H1 (cell line): ENCODE data around the gene TIGD1. TPM values are rescaled to one million over a fixed set of nuclear protein-coding genes. Genes with fewer than 3 reads are reported as not detected.

Source experiments
- CTCF ChIA-PET: fragments of 300-600 bp; sonication (Branson Sonifier 250); formaldehyde crosslinking; loops from one replicate; lab custom pipeline; 2021; ENCODE audit not compliant: partially characterized antibody; lab: Charles Lee
- POLR2A ChIA-PET: fragments of 300-600 bp; sonication (Branson Sonifier 250); formaldehyde crosslinking; loops from one replicate; lab custom pipeline; 2021; ENCODE audit warnings: inconsistent platforms; ENCODE audit not compliant: partially characterized antibody; lab: Charles Lee
- DNase-seq, 2 experiments: peaks; one replicate each; pipeline versions ENCODE4 v3.0.0 to v3.0.0-alpha.2; 2010 to 2022; ENCODE audit warnings: low spot score in 2 of 2, low read depth in 1 of 2, mixed read lengths in 1 of 2
- FAIRE-seq: peaks from 2 replicates; lab custom pipeline; 2011; peaks lifted over from hg19 to GRCh38; lab: Jason Lieb, UNC
- H2AFZ ChIP-seq: 2 replicates; pipeline ENCODE4 v1.8.1; 2012; ENCODE audit warnings: low read length, inconsistent platforms
- H2AK5ac ChIP-seq: 2 replicates; pipeline ENCODE4 v1.6.1; 2013; ENCODE audit warnings: low read depth, low read length
- H2BK120ac ChIP-seq: replicated peaks from 2 replicates; pipeline ENCODE3; 2013; ENCODE audit warnings: low read depth, low read length, inconsistent platforms
- H2BK12ac ChIP-seq: 2 replicates; pipeline ENCODE4 v1.6.1; 2013; ENCODE audit warnings: low read depth, low read length
- H2BK15ac ChIP-seq: 2 replicates; pipeline ENCODE4 v1.6.1; 2013; ENCODE audit warnings: low read length
- H2BK20ac ChIP-seq: 2 replicates; pipeline ENCODE4 v1.6.1; 2013; ENCODE audit warnings: low read length
- H2BK5ac ChIP-seq: 2 replicates; pipeline ENCODE4 v1.6.1; 2013; ENCODE audit warnings: low read depth, low read length
- H3K14ac ChIP-seq: 2 replicates; pipeline ENCODE4 v1.6.1; 2013; ENCODE audit warnings: inconsistent platforms; ENCODE audit not compliant: insufficient read length
- H3K18ac ChIP-seq: 2 replicates; pipeline ENCODE4 v1.6.1; 2013; ENCODE audit warnings: low read length; ENCODE audit errors: extremely low read depth
- H3K23ac ChIP-seq: 2 replicates; pipeline ENCODE4 v1.6.1; 2013; ENCODE audit warnings: inconsistent platforms; ENCODE audit not compliant: insufficient read length
- H3K23me2 ChIP-seq: 2 replicates; pipeline ENCODE4 v1.6.1; 2013; ENCODE audit warnings: low read depth, low read length
- H3K27ac ChIP-seq: 2 replicates; pipeline ENCODE4 v1.6.1; 2011; ENCODE audit warnings: low read depth, low read length, inconsistent platforms
- H3K27me3 ChIP-seq, 4 experiments: replicated peaks in 1 of 4; 1 replicate in 1 of 4; 2 replicates in 3 of 4; pipeline versions ENCODE4 v1.6.1 to v1.8.1; 2011 to 2013; ENCODE audit warnings: low read length in 3 of 4, mild to moderate bottlenecking in 3 of 4, inconsistent platforms in 2 of 4, mixed read lengths in 2 of 4, moderate library complexity in 1 of 4; ENCODE audit not compliant: control insufficient read depth in 3 of 4, insufficient read depth in 3 of 4; ENCODE audit errors: extremely low read depth in 1 of 4
- H3K36me3 ChIP-seq, 4 experiments: 2 replicates each; pipeline versions ENCODE4 v1.6.1 to v1.8.1; 2011 to 2013; ENCODE audit warnings: mild to moderate bottlenecking in 4 of 4, low read length in 3 of 4, moderate library complexity in 2 of 4, control low read depth in 1 of 4, inconsistent platforms in 1 of 4; ENCODE audit not compliant: insufficient read depth in 4 of 4, control insufficient read depth in 2 of 4
- H3K4ac ChIP-seq: replicated peaks from 2 replicates; pipeline ENCODE3; 2013; ENCODE audit warnings: low read length, low read depth, mixed read lengths, inconsistent platforms; ENCODE audit not compliant: insufficient read length
- H3K4me1 ChIP-seq, 4 experiments: replicated peaks in 1 of 4; 1 replicate in 1 of 4; 2 replicates in 3 of 4; pipeline versions ENCODE4 v1.6.1 to v1.8.1; 2011 to 2013; ENCODE audit warnings: low read length in 3 of 4, inconsistent platforms in 2 of 4, mixed read lengths in 1 of 4; ENCODE audit not compliant: insufficient read depth in 4 of 4, control insufficient read depth in 3 of 4
- H3K4me2 ChIP-seq, 2 experiments: 2 replicates each; pipeline versions ENCODE4 v1.6.1 to v1.8.1; 2011 to 2013; ENCODE audit warnings: low read depth in 2 of 2, low read length in 2 of 2, control low read depth in 1 of 2, inconsistent platforms in 1 of 2, mild to moderate bottlenecking in 1 of 2; ENCODE audit not compliant: insufficient read depth in 1 of 2
- H3K4me3 ChIP-seq, 4 experiments: fragments of 200-600, 300-600 bp in 1 of 4; sonication (generic), shearing (Covaris generic), sonication (Bioruptor Twin) in 1 of 4; 2 replicates each; pipeline versions ENCODE4 v1.5.1 to v1.8.1; 2011 to 2016; ENCODE audit warnings: low read length in 4 of 4, low read depth in 3 of 4, control low read depth in 2 of 4, inconsistent platforms in 2 of 4, mild to moderate bottlenecking in 2 of 4, mixed read lengths in 1 of 4, moderate library complexity in 1 of 4; ENCODE audit not compliant: insufficient read depth in 2 of 4; ENCODE audit errors: extremely low read depth in 1 of 4
- H3K56ac ChIP-seq: replicated peaks from 2 replicates; pipeline ENCODE3; 2013; ENCODE audit warnings: low read depth, mild to moderate bottlenecking, mixed read lengths, low read length, inconsistent platforms; ENCODE audit not compliant: insufficient read length
- H3K79me1 ChIP-seq: 2 replicates; pipeline ENCODE4 v1.6.1; 2013; ENCODE audit warnings: low read depth, low read length, control low read depth
- H3K79me2 ChIP-seq, 2 experiments: 2 replicates each; pipeline versions ENCODE4 v1.6.1 to v1.8.1; 2012 to 2013; ENCODE audit warnings: low read length in 2 of 2, mild to moderate bottlenecking in 2 of 2, inconsistent platforms in 1 of 2; ENCODE audit not compliant: insufficient read depth in 2 of 2, control insufficient read depth in 1 of 2
- H3K9ac ChIP-seq, 4 experiments: replicated peaks in 1 of 4; 1 replicate in 1 of 4; 2 replicates in 3 of 4; pipeline versions ENCODE4 v1.6.1 to v1.8.1; 2011 to 2013; ENCODE audit warnings: low read depth in 3 of 4, low read length in 3 of 4, control low read depth in 2 of 4, mild to moderate bottlenecking in 2 of 4, moderate library complexity in 2 of 4, inconsistent platforms in 1 of 4; ENCODE audit errors: extremely low read depth in 1 of 4
- H3K9me3 ChIP-seq, 2 experiments: 2 replicates each; pipeline versions ENCODE4 v1.6.1 to v1.8.1; 2012 to 2013; ENCODE audit warnings: mild to moderate bottlenecking in 2 of 2, moderate library complexity in 2 of 2, control low read depth in 1 of 2, inconsistent platforms in 1 of 2, low read depth in 1 of 2, low read length in 1 of 2, mixed read lengths in 1 of 2; ENCODE audit not compliant: insufficient read depth in 2 of 2
- H4K20me1 ChIP-seq, 2 experiments: replicated peaks in 1 of 2; 2 replicates each; pipeline versions ENCODE3 to v1.8.1; 2011 to 2013; ENCODE audit warnings: inconsistent platforms in 2 of 2, low read length in 2 of 2, mild to moderate bottlenecking in 1 of 2; ENCODE audit not compliant: insufficient read depth in 2 of 2, control insufficient read depth in 1 of 2
- H4K5ac ChIP-seq: 2 replicates; pipeline ENCODE4 v1.6.1; 2013; ENCODE audit warnings: low read length, low read depth, mixed read lengths, inconsistent platforms; ENCODE audit not compliant: insufficient read length
- H4K8ac ChIP-seq: 2 replicates; pipeline ENCODE4 v1.8.0; 2013; ENCODE audit warnings: mild to moderate bottlenecking, moderate library complexity, low read length, inconsistent platforms; ENCODE audit not compliant: insufficient read depth; ENCODE audit errors: extremely low read depth
- H4K91ac ChIP-seq: replicated peaks from 2 replicates; pipeline ENCODE3; 2013; ENCODE audit warnings: low read length, mixed read lengths, inconsistent platforms; ENCODE audit not compliant: insufficient read length
- EZH2 ChIP-seq: fragments of 200-600 bp; sonication (generic); IDR thresholded peaks from 2 replicates; pipeline ENCODE4 v1.7.1; 2012; ENCODE audit warnings: low read depth, mild to moderate bottlenecking, moderate library complexity, low read length, inconsistent platforms; ENCODE audit not compliant: severe bottlenecking
- KDM1A ChIP-seq: fragments of 200-600, 300-600 bp; sonication (generic); IDR thresholded peaks from 2 replicates; pipeline ENCODE4 v1.7.1; 2016; ENCODE audit warnings: mild to moderate bottlenecking, low read length, borderline replicate concordance
- WGBS, 2 experiments: shearing (Covaris generic) in 1 of 2; methylation state at CpG; one replicate each; pipeline versions ENCODE4 v1.1.6 to v1.1.7; 2013 to 2015; ENCODE audit warnings: low lambda C conversion rate in 2 of 2, mixed read lengths in 2 of 2, inconsistent platforms in 1 of 2, low coverage in 1 of 2, missing lambda C conversion rate in 1 of 2; ENCODE audit not compliant: insufficient replicate concordance in 2 of 2, insufficient coverage in 1 of 2, insufficient read length in 1 of 2; ENCODE audit errors: extremely low coverage in 1 of 2, missing lambda C conversion rate in 1 of 2; 5-methylcytosine and 5-hydroxymethylcytosine counted together
- polyA plus RNA-seq, 7 experiments: library from polyadenylated mRNA; depleted of rRNA in 3 of 7; stranded (reverse) in 5 of 7; unstranded in 2 of 7; fragments of >200 nt in 5 of 7; fragments of 200-250 nt in 2 of 7; gene quantifications; 1 replicate in 5 of 7; 2 replicates in 1 of 7; 4 replicates in 1 of 7; pipeline versions ENCODE4 v1.2.1 to v1.2.3, GENCODE V29; 2011 to 2013; ENCODE audit warnings: missing spikeins in 2 of 7, mixed read lengths in 2 of 7
- total RNA-seq: library from RNA; stranded (reverse); fragmentation: NEBNext Ultra II Directional; extraction: Animal tissue kit (Norgen Biotek cat#: 25700); gene quantifications from 2 replicates; pipeline ENCODE4 v1.2.1, GENCODE V29; 2021

TIGD1 gene
- total and polyA plus RNA-seq, 2 of the 8 experiments (the other 6 are each of a cell fraction or from before 2014, with no cell fraction given) = 4.7 to 8.3 TPM

GRCh38 chr2:232513353-232513752 is 37.0 kb downstream of the TIGD1 start:
- no peak overlapping the region for H4K91ac ChIP-seq
- H2BK120ac ChIP-seq = no peak overlapping the region
- WGBS, 2 experiments = 87% methylated on average over 5 of the region's 5 CpGs; no CpG with 5 or more reads in 1 of the 2 experiments
- FAIRE-seq = no peak
- ChIA-PET CTCF (interaction anchor here (0.9 to 10.8 kb wide), 8 partner anchors 9 to 74 kb away, joined by 3 to 176 read pairs (median 6); partner anchors contain the start of genes CHRND and PRSS56), POLR2A (interaction anchor here (0.9 kb wide), 1 partner anchor 94 kb away, joined by 3 read pairs; no protein-coding TSS in a partner anchor)
- no peaks in the 10 kb centered on the region for H4K20me1 ChIP-seq
- no peak for TF ChIP-seq EZH2
- peak; percentile 87; the same call in 1 of the 2 replicates for TF ChIP-seq KDM1A
- H3K4ac ChIP-seq = no peak overlapping the region
- DNase-seq = no peak
- H3K18ac ChIP-seq = no peak overlapping the region
- no peak overlapping the region for H2AFZ ChIP-seq
- H3K9ac ChIP-seq = no peak overlapping the region
- H3K56ac ChIP-seq = no peak overlapping the region
- peaks cover 0 to 7% (median 2%) of the 10 kb centered on the region in 4 experiments; a peak in 2 of 7 replicates for H3K4me1 ChIP-seq
- peaks cover 2% of the 10 kb centered on the region; the same call in 1 of the 2 replicates for H3K23me2 ChIP-seq
- H3K4me3 ChIP-seq = no peak overlapping the region
- no peak overlapping the region for H2BK5ac ChIP-seq
- no peak overlapping the region for H2BK12ac ChIP-seq
- no peaks in the 10 kb centered on the region; a peak in 1 of 7 replicates for H3K27me3 ChIP-seq
- no peak overlapping the region for H3K14ac ChIP-seq
- no peak overlapping the region for H3K4me2 ChIP-seq
- no peaks in the 10 kb centered on the region for H3K36me3 ChIP-seq
- H3K79me1 ChIP-seq = no peaks in the 10 kb centered on the region
- H2BK15ac ChIP-seq = no peak overlapping the region
- H3K27ac ChIP-seq = no peak overlapping the region
- no peak overlapping the region for H4K5ac ChIP-seq
- H3K9me3 ChIP-seq = no peaks in the 10 kb centered on the region
- H3K23ac ChIP-seq = no peak overlapping the region
- no peak overlapping the region for H2AK5ac ChIP-seq
- no peak overlapping the region for H2BK20ac ChIP-seq
- H3K79me2 ChIP-seq = no peaks in the 10 kb centered on the region
- H4K8ac ChIP-seq = no peak overlapping the region
